PC-3 (cell line): Measurements from ENCODE around the gene CASKIN2. TPM values are rescaled to one million over a fixed set of nuclear protein-coding genes. Genes with fewer than 3 reads are reported as not detected.
"Not testable (repeated sequence)": the region's sequence is repeated elsewhere in the genome, so short reads cannot be mapped to it uniquely, and the experiment has no call there.

ENCODE experiments used
- ATAC-seq: fragments of 200-7000 bp; cut with Tn5 transposase; 2 replicates; pipeline ENCODE4 v1.9.1; 2020; ENCODE audit warnings: mild to moderate bottlenecking, moderate library complexity
- BruUV-seq: library from RNA; stranded (reverse); fragments of 400-500 nt; replicated peaks from 2 replicates; lab custom pipeline; 2021; lab: Mats Ljungman, UMichigan
- CTCF ChIA-PET: fragments of 300-600 bp; sonication (Branson Sonifier 250); formaldehyde crosslinking; loops from one replicate; lab custom pipeline; 2022; ENCODE audit warnings: antibody characterized with exemption; lab: Charles Lee
- POLR2A ChIA-PET: fragments of 300-600 bp; sonication (Branson Sonifier 250); formaldehyde crosslinking; loops from one replicate; lab custom pipeline; 2022; ENCODE audit warnings: antibody characterized with exemption; ENCODE audit not compliant: unreplicated experiment; lab: Charles Lee
- DNase-seq: peaks from one replicate; pipeline ENCODE4 v3.0.0-alpha.2; 2015
- H2AFZ ChIP-seq: fragments of 300-600 bp; sonication (generic); 2 replicates; pipeline ENCODE4 v1.6.0; 2016; ENCODE audit warnings: antibody characterized with exemption, low read length
- H3F3A ChIP-seq: fragments of 300-600 bp; sonication (generic); one replicate; pipeline ENCODE4 v1.6.0; 2017; ENCODE audit warnings: antibody characterized with exemption, low read length, control low read depth, mild to moderate bottlenecking; ENCODE audit not compliant: unreplicated experiment
- H3K27ac ChIP-seq: fragments of 300-600 bp; sonication (generic); 2 replicates; pipeline ENCODE4 v1.5.1; 2016; ENCODE audit warnings: mild to moderate bottlenecking, low read length
- H3K27me3 ChIP-seq: fragments of 300-600 bp; sonication (generic); 2 replicates; pipeline ENCODE4 v1.6.1; 2016; ENCODE audit warnings: low read length, mixed read lengths
- H3K36me3 ChIP-seq: fragments of 300-600 bp; sonication (generic); 2 replicates; pipeline ENCODE4 v1.6.1; 2016; ENCODE audit warnings: low read depth, mixed run types, low read length, mixed read lengths
- H3K4me1 ChIP-seq: fragments of 300-600 bp; sonication (generic); 2 replicates; pipeline ENCODE4 v1.5.1; 2016; ENCODE audit warnings: low read length; ENCODE audit not compliant: insufficient read depth
- H3K4me2 ChIP-seq: fragments of 300-600 bp; sonication (generic); 2 replicates; pipeline ENCODE4 v1.6.0; 2016; ENCODE audit warnings: low read length
- H3K4me3 ChIP-seq: fragments of 300-600 bp; sonication (generic); 2 replicates; pipeline ENCODE4 v1.5.1; 2016; ENCODE audit warnings: mild to moderate bottlenecking, low read length, mixed read lengths
- H3K79me2 ChIP-seq: fragments of 300-600 bp; sonication (generic); 2 replicates; pipeline ENCODE4 v1.6.1; 2017; ENCODE audit warnings: low read length, mixed read lengths
- H3K9ac ChIP-seq: fragments of 300-600 bp; sonication (generic); 2 replicates; pipeline ENCODE4 v1.6.0; 2016; ENCODE audit warnings: mild to moderate bottlenecking, low read length
- H3K9me2 ChIP-seq: fragments of 300-600 bp; sonication (generic); replicated peaks from 2 replicates; pipeline ENCODE4 v1.6.1; 2016; ENCODE audit warnings: mixed run types, low read length, mixed read lengths
- H3K9me3 ChIP-seq: fragments of 300-600 bp; sonication (generic); 2 replicates; pipeline ENCODE4 v1.6.1; 2016; ENCODE audit warnings: low read length, mixed read lengths
- H4K20me1 ChIP-seq: fragments of 300-600 bp; sonication (generic); 2 replicates; pipeline ENCODE4 v1.6.1; 2016; ENCODE audit warnings: low read length, mixed read lengths
- EZH2 ChIP-seq: fragments of 300-600 bp; sonication (generic); IDR thresholded peaks from one replicate; pipeline ENCODE4 v1.6.1; 2017; ENCODE audit warnings: antibody characterized with exemption, mild to moderate bottlenecking, low read length; ENCODE audit not compliant: unreplicated experiment
- EZH2phosphoT487 ChIP-seq: fragments of 300-600 bp; sonication (generic); IDR thresholded peaks from 2 replicates; pipeline ENCODE4 v1.6.1; 2018; ENCODE audit warnings: mild to moderate bottlenecking, antibody characterized with exemption, low read length, borderline replicate concordance
- intact Hi-C: fragments of 100-400 bp; cut with micrococcal nuclease; formaldehyde crosslinking; loops from 2 replicates; pipeline ENCODE4 v1.9.0; 2023
- total RNA-seq: library from RNA; depleted of rRNA; stranded (reverse); fragments of >200 nt; gene quantifications from 2 replicates; pipeline ENCODE4 v1.2.3, GENCODE V29; 2014
- TF ChIP-seq, protein P1 (sequence below): fragments of 300-600 bp; sonication (generic); conservative IDR thresholded peaks from 2 replicates; pipeline ENCODE4 v1.5.1; 2017; ENCODE audit warnings: antibody characterized with exemption, low read depth, mild to moderate bottlenecking, low read length

The CASKIN2 gene
- total RNA-seq, 1 experiment from 2014 or later, result 22.0 TPM

DNA sequence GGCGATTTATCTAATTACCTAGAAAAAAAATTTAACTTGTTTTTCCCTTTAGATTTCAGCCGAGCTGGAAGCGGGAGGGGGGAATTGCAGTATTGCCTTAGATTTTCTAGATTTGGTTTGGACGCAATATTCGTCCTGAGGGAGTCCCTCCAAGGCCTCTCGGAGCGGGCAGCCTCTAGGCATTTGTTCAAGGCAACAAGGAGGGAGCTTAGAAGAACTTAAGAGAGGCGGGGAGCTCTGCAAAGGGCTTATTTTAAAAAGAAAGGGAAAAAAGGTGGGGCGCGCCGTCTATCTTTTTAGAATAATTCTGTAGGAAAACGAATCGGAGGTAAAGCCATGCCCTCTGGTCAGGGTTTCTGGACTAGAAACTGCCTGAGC is 59.3 kb downstream of the CASKIN2 start:
- Histone ChIP-seq H3K36me3 (no peaks in the 10 kb centered on the region), H3K4me2 (peak overlapping the region; percentile 87), H3K4me1 (peaks cover 38% of the 10 kb centered on the region), H4K20me1 (no peaks in the 10 kb centered on the region), H2AFZ (peak overlapping the region; percentile 75), H3F3A (no peaks in the 10 kb centered on the region), H3K4me3 (peak overlapping the region; percentile 85), H3K79me2 (peaks cover 20% of the 10 kb centered on the region), H3K27ac (peak overlapping the region; percentile 13), H3K9me2 (no peaks in the 10 kb centered on the region), H3K9me3 (no peaks in the 10 kb centered on the region), H3K27me3 (no peaks in the 10 kb centered on the region), H3K9ac (peak overlapping the region; percentile 62)
- CTCF ChIA-PET, result interaction anchor here (0.5 to 2.1 kb wide), 5 partner anchors 60 to 833 kb away, joined by 3 to 6 read pairs (median 4); partner anchors contain the start of genes MIF4GD, SMIM5 and TSEN54
- POLR2A ChIA-PET, result interaction anchor here (0.6 to 1.2 kb wide), 5 partner anchors 27 to 167 kb away, joined by 3 to 5 read pairs (median 3); partner anchors contain the start of gene SLC25A19
- ATAC-seq (peak; percentile 27), DNase-seq (no peak)
- no peak for TF ChIP-seq EZH2phosphoT487
- TF ChIP-seq, protein P1, sequence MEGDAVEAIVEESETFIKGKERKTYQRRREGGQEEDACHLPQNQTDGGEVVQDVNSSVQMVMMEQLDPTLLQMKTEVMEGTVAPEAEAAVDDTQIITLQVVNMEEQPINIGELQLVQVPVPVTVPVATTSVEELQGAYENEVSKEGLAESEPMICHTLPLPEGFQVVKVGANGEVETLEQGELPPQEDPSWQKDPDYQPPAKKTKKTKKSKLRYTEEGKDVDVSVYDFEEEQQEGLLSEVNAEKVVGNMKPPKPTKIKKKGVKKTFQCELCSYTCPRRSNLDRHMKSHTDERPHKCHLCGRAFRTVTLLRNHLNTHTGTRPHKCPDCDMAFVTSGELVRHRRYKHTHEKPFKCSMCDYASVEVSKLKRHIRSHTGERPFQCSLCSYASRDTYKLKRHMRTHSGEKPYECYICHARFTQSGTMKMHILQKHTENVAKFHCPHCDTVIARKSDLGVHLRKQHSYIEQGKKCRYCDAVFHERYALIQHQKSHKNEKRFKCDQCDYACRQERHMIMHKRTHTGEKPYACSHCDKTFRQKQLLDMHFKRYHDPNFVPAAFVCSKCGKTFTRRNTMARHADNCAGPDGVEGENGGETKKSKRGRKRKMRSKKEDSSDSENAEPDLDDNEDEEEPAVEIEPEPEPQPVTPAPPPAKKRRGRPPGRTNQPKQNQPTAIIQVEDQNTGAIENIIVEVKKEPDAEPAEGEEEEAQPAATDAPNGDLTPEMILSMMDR, result no peak
- intact Hi-C loops, result loop anchor here (2.0 to 5.0 kb wide), 2 partner anchors 29 to 61 kb away; partner anchors contain the start of genes CASKIN2 and TSEN54
- BruUV-seq, result TSS peak; percentile 77

- H3K27me3 ChIP-seq, DNase-seq, H3K9me2 ChIP-seq, H3K27ac ChIP-seq, H3K4me3 ChIP-seq, H3K36me3 ChIP-seq, H3K9ac ChIP-seq, CTCF ChIA-PET, H4K20me1 ChIP-seq, BruUV-seq, H3F3A ChIP-seq, POLR2A ChIA-PET, ATAC-seq, H2AFZ ChIP-seq, H3K4me2 ChIP-seq, H3K9me3 ChIP-seq: not testable (repeated sequence)
- intact Hi-C loops, result loop anchor here (5.0 kb wide), 1 partner anchor 63 kb away; the partner anchor contains the start of genes CASKIN2 and TSEN54
- Histone ChIP-seq H3K4me1 (peaks cover 28% of the 10 kb centered on the region), H3K79me2 (peaks cover 20% of the 10 kb centered on the region)
These were observed 60.7 kb downstream of the CASKIN2 start for GRCh38 chr17:75454672-75455071.

DNA sequence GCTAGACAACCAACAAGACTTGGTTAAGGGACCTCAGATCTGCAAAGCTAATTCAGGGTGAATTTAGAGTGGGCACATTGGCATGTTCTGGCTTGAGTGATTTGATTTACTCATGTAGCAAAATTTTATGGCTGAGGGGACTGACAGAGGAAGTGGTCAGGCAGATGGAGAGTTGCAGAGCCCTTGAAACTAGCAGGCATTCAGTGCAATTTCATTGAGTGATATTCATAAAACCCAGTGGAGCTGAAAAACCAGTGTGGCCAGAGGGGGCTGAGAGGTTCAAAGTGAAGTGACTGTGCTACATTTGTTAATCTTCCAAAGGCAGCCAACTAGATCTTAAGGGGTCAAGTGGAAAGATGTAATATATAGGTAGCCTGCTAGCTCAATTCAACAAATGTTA is 61.1 kb downstream of the CASKIN2 start:
- no peaks in the 10 kb centered on the region for H3K36me3 ChIP-seq
- BruUV-seq, result no TSS peak

More for the DNA sequence above, 61.1 kb downstream of the CASKIN2 start:
- Histone ChIP-seq H3K27ac (no peak overlapping the region), H4K20me1 (no peaks in the 10 kb centered on the region), H3K4me2 (no peak overlapping the region), H3K4me1 (peaks cover 24% of the 10 kb centered on the region), H3K9me3 (no peaks in the 10 kb centered on the region), H3K4me3 (no peak overlapping the region), H3K9ac (no peak overlapping the region), H2AFZ (0 out of 2 replicates have a peak overlapping the region, but pooled peaks have one; percentile 15), H3F3A (no peaks in the 10 kb centered on the region), H3K79me2 (peaks cover 20% of the 10 kb centered on the region), H3K9me2 (no peaks in the 10 kb centered on the region), H3K27me3 (no peaks in the 10 kb centered on the region)
- DNase-seq (peak; percentile 28), ATAC-seq (no peak)
- TF ChIP-seq EZH2, result no peak
- POLR2A ChIA-PET, result interaction anchor here (0.5 to 0.7 kb wide), 2 partner anchors 19 to 131 kb away, joined by 3 to 6 read pairs; no protein-coding TSS in a partner anchor
- intact Hi-C loops, result no loop called here
- CTCF ChIA-PET, result no interaction called here
